SU-DHL-6 (cell line): ENCODE results near the gene TNFRSF9.

Source experiments
- H2AFZ ChIP-seq: fragments of 200-600 bp; sonication (generic); 2 replicates; pipeline ENCODE4 v1.6.1; 2014; ENCODE audit warnings: low read depth, mild to moderate bottlenecking, moderate library complexity, mixed read lengths, antibody characterized with exemption, low read length; ENCODE audit not compliant: severe bottlenecking
- H3F3A ChIP-seq: fragments of 200-600 bp; shearing (Covaris generic); 2 replicates; pipeline ENCODE4 v1.6.0; 2016; ENCODE audit warnings: antibody characterized with exemption, mild to moderate bottlenecking; ENCODE audit not compliant: insufficient read depth
- H3K27ac ChIP-seq: fragments of 200-600 bp; sonication (generic); 2 replicates; pipeline ENCODE4 v1.5.1; 2016; ENCODE audit warnings: low read depth, mild to moderate bottlenecking, low read length, moderate library complexity, mixed read lengths
- H3K27me3 ChIP-seq: fragments of 200-600 bp; sonication (generic), shearing (Covaris generic); 2 replicates; pipeline ENCODE4 v1.6.0; 2014; ENCODE audit warnings: mild to moderate bottlenecking, low read length
- H3K36me3 ChIP-seq: fragments of 200-600 bp; sonication (generic); 2 replicates; pipeline ENCODE4 v1.6.1; 2014; ENCODE audit warnings: mild to moderate bottlenecking, low read length, mixed read lengths
- H3K4me2 ChIP-seq: fragments of 300-600, 200-600 bp; shearing (Covaris generic), sonication (generic); 2 replicates; pipeline ENCODE4 v1.6.0; 2014; ENCODE audit warnings: low read length, low read depth, mild to moderate bottlenecking; ENCODE audit not compliant: poor library complexity, severe bottlenecking
- H3K4me3 ChIP-seq: fragments of 200-600 bp; sonication (generic); 2 replicates; pipeline ENCODE4 v1.5.1; 2014; ENCODE audit warnings: antibody characterized with exemption, low read length, mild to moderate bottlenecking, mixed read lengths; ENCODE audit not compliant: insufficient read depth, poor library complexity, severe bottlenecking
- H3K79me2 ChIP-seq: fragments of 200-600 bp; sonication (generic); 2 replicates; pipeline ENCODE4 v1.6.1; 2014; ENCODE audit warnings: mild to moderate bottlenecking, low read length, moderate library complexity; ENCODE audit not compliant: insufficient read depth
- H3K9ac ChIP-seq: fragments of 200-600 bp; sonication (generic); 2 replicates; pipeline ENCODE4 v1.7.0; 2014; ENCODE audit warnings: mild to moderate bottlenecking, low read length
- H3K9me2 ChIP-seq: fragments of 200-600 bp; sonication (generic); replicated peaks from 2 replicates; pipeline ENCODE4 v1.6.1; 2014; ENCODE audit warnings: low read length; ENCODE audit not compliant: insufficient read depth
- H3K9me3 ChIP-seq: fragments of 200-600 bp; sonication (generic); 2 replicates; pipeline ENCODE4 v1.6.1; 2014; ENCODE audit warnings: low read length, mixed read lengths; ENCODE audit not compliant: insufficient read depth
- H4K20me1 ChIP-seq: fragments of 200-600 bp; sonication (generic); 2 replicates; pipeline ENCODE4 v1.6.1; 2014; ENCODE audit warnings: low read depth, mild to moderate bottlenecking, antibody characterized with exemption, low read length, moderate library complexity, mixed read lengths
- CTCF ChIP-seq: fragments of 200-600 bp; sonication (generic); IDR thresholded peaks from one replicate; pipeline ENCODE4 v1.5.1; 2017; ENCODE audit warnings: antibody characterized with exemption, mild to moderate bottlenecking, low read length, moderate library complexity; ENCODE audit not compliant: insufficient read depth, poor library complexity, severe bottlenecking
- EZH2phosphoT487 ChIP-seq: fragments of 200-600 bp; sonication (generic), shearing (Covaris generic); conservative IDR thresholded peaks from 2 replicates; pipeline ENCODE4 v1.6.1; 2018; ENCODE audit warnings: mild to moderate bottlenecking, antibody characterized with exemption, low read length, moderate library complexity, mixed read lengths

TNFRSF9 gene

DNA sequence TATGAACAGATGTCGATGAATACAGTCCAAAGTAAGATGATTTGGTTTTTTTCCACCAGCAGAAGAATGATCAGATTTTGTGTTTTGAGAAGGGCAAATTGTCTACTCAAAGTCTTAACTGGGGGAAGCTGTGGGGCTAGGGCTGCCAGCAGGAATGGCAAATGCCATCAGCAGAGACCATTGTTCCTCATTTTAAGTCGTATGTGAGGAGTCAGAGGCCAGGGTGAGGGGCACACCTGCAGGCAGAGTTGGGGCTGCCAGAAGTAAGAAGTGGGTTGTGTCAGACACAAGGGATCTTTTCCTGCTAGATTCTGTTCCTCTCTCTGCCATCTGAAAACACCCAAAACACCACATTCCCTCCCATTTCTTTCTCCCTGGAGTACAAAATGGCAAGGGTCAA is 29.6 kb upstream of the TNFRSF9 start:
- peaks cover 34% of the 10 kb centered on the region for H3K79me2 ChIP-seq
- no peak for TF ChIP-seq CTCF
- no peak for TF ChIP-seq EZH2phosphoT487

DNA sequence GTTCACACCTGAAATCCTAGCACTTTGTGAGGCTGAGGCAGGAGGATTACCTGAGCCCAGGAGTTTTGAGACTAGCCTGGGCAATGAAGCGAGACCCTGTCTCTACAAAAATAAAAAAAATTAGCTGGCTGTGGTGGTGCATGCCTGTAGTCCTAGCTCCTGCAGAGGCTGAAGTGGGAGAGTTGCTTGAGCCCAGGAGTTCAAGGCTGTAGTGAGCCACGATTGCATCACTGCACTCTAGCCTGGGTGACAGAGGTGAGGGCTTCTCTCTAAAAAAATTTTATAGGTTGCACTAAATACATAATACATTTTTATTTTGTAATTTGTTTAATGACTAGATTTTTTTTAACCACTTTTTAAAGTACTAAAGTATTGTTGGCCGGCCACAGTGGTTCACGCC is 27.0 kb upstream of the TNFRSF9 start:
- no peak overlapping the region for H3K27ac ChIP-seq
- no peak overlapping the region for H3K4me3 ChIP-seq
- peaks cover 60% of the 10 kb centered on the region for H3K79me2 ChIP-seq
- H3K36me3 ChIP-seq = peaks cover 26% of the 10 kb centered on the region
- H3K4me2 ChIP-seq = no peak overlapping the region
- H4K20me1 ChIP-seq = no peaks in the 10 kb centered on the region
- H3F3A ChIP-seq = no peaks in the 10 kb centered on the region
- H2AFZ ChIP-seq = no peak overlapping the region
- H3K9me2 ChIP-seq = no peaks in the 10 kb centered on the region
- no peaks in the 10 kb centered on the region for H3K9me3 ChIP-seq
- no peaks in the 10 kb centered on the region for H3K27me3 ChIP-seq
- TF ChIP-seq CTCF = no peak
- no peak for TF ChIP-seq EZH2phosphoT487
- H3K9ac ChIP-seq = no peak overlapping the region

More for the DNA sequence above, 29.6 kb upstream of the TNFRSF9 start:
- 0 out of 2 replicates have a peak, but pooled peaks cover 3% of the 10 kb centered on the region for H3F3A ChIP-seq
- no peaks in the 10 kb centered on the region for H4K20me1 ChIP-seq
- no peaks in the 10 kb centered on the region for H3K9me2 ChIP-seq
- no peak overlapping the region for H3K4me2 ChIP-seq
- H3K9ac ChIP-seq = no peak overlapping the region
- H3K36me3 ChIP-seq = peaks cover 22% of the 10 kb centered on the region
- no peak overlapping the region for H3K27ac ChIP-seq
- no peaks in the 10 kb centered on the region for H3K9me3 ChIP-seq
- H2AFZ ChIP-seq = no peak overlapping the region
- no peak overlapping the region for H3K4me3 ChIP-seq
- no peaks in the 10 kb centered on the region for H3K27me3 ChIP-seq

GRCh38 chr1:7967196-7967595 is 26.6 kb upstream of the TNFRSF9 start:
- no peak for TF ChIP-seq CTCF
- TF ChIP-seq EZH2phosphoT487 = no peak
- Histone ChIP-seq H4K20me1 (no peaks in the 10 kb centered on the region), H3K9ac (no peak overlapping the region), H3K9me2 (no peaks in the 10 kb centered on the region), H3K4me2 (no peak overlapping the region), H3K9me3 (no peaks in the 10 kb centered on the region), H3K27ac (no peak overlapping the region), H2AFZ (no peak overlapping the region), H3K79me2 (peaks cover 65% of the 10 kb centered on the region), H3K4me3 (no peak overlapping the region), H3F3A (no peaks in the 10 kb centered on the region), H3K36me3 (peaks cover 25% of the 10 kb centered on the region), H3K27me3 (no peaks in the 10 kb centered on the region)
